Neuronal stem cell (in vitro differentiated cells): Measurements from ENCODE around the gene STK32C.

Experiments
- DNase-seq: peaks from one replicate; pipeline ENCODE4 v3.0.0-alpha.2; 2013; ENCODE audit warnings: low spot score
- H2AFZ ChIP-seq: one replicate; pipeline ENCODE4 v1.6.1; 2013; ENCODE audit warnings: mild to moderate bottlenecking, low read length, inconsistent platforms
- H2AK5ac ChIP-seq: 2 replicates; pipeline ENCODE4 v1.6.1; 2013; ENCODE audit warnings: low read depth, mild to moderate bottlenecking, inconsistent platforms, low read length, moderate library complexity, mixed read lengths
- H2BK120ac ChIP-seq: 2 replicates; pipeline ENCODE4 v1.6.1; 2013; ENCODE audit warnings: low read depth, mild to moderate bottlenecking, inconsistent platforms, low read length, moderate library complexity, mixed read lengths
- H2BK12ac ChIP-seq: one replicate; pipeline ENCODE4 v1.6.1; 2013; ENCODE audit warnings: low read length, inconsistent platforms
- H2BK15ac ChIP-seq: 2 replicates; pipeline ENCODE4 v1.6.1; 2013; ENCODE audit warnings: mild to moderate bottlenecking, low read length, inconsistent platforms, mixed read lengths
- H2BK5ac ChIP-seq: one replicate; pipeline ENCODE4 v1.6.1; 2013; ENCODE audit warnings: inconsistent platforms, mild to moderate bottlenecking, low read length, moderate library complexity
- H3K14ac ChIP-seq: one replicate; pipeline ENCODE4 v1.6.1; 2013; ENCODE audit warnings: low read length, inconsistent platforms
- H3K18ac ChIP-seq: 2 replicates; pipeline ENCODE4 v1.6.1; 2013; ENCODE audit warnings: low read length, inconsistent platforms
- H3K23ac ChIP-seq: 2 replicates; pipeline ENCODE4 v1.6.1; 2013; ENCODE audit warnings: low read depth, mild to moderate bottlenecking, mixed read lengths, low read length, inconsistent platforms; ENCODE audit not compliant: poor library complexity
- H3K27ac ChIP-seq: replicated peaks from 3 replicates; pipeline ENCODE4 v1.5.1; 2013; ENCODE audit warnings: low read length, inconsistent platforms
- H3K27me3 ChIP-seq, 3 experiments: 2 replicates each; pipeline ENCODE4 v1.6.1; 2013; ENCODE audit warnings: low read length in 3 of 3, mild to moderate bottlenecking in 2 of 3, inconsistent platforms in 1 of 3, low read depth in 1 of 3, mixed read lengths in 1 of 3, moderate library complexity in 1 of 3; ENCODE audit not compliant: control insufficient read depth in 3 of 3, insufficient read depth in 3 of 3
- H3K36me3 ChIP-seq, 2 donors: replicated peaks in 1 of 2; 2 replicates each; pipeline ENCODE4 v1.6.1; 2013; ENCODE audit warnings: low read length in 2 of 2; ENCODE audit not compliant: control insufficient read depth in 2 of 2, insufficient read depth in 2 of 2
- H3K4ac ChIP-seq: 2 replicates; pipeline ENCODE4 v1.6.1; 2013; ENCODE audit warnings: inconsistent platforms, mild to moderate bottlenecking, low read length, moderate library complexity
- H3K4me1 ChIP-seq, 2 donors: 1 replicate in 1 of 2; 2 replicates in 1 of 2; pipeline ENCODE4 v1.6.1; 2013; ENCODE audit warnings: low read length in 2 of 2, low read depth in 1 of 2; ENCODE audit not compliant: control insufficient read depth in 2 of 2, insufficient read depth in 1 of 2
- H3K4me2 ChIP-seq: one replicate; pipeline ENCODE4 v1.6.1; 2013; ENCODE audit warnings: mild to moderate bottlenecking, low read length, inconsistent platforms; ENCODE audit not compliant: insufficient read depth, poor library complexity, severe bottlenecking
- H3K4me3 ChIP-seq, 2 donors: 2 replicates each; pipeline ENCODE4 v1.5.1; 2013; ENCODE audit warnings: low read length in 2 of 2, mild to moderate bottlenecking in 2 of 2, inconsistent platforms in 1 of 2, moderate library complexity in 1 of 2
- H3K79me1 ChIP-seq: one replicate; pipeline ENCODE4 v1.6.1; 2013; ENCODE audit warnings: low read depth, mild to moderate bottlenecking, inconsistent platforms, low read length, moderate library complexity
- H3K9ac ChIP-seq: one replicate; pipeline ENCODE4 v1.6.1; 2013; ENCODE audit warnings: mild to moderate bottlenecking, low read depth, low read length, inconsistent platforms; ENCODE audit not compliant: poor library complexity
- H3K9me3 ChIP-seq, 2 donors: replicated peaks in 1 of 2; 2 replicates each; pipeline versions ENCODE3 to v1.6.1; 2013; ENCODE audit warnings: low read length in 2 of 2, mild to moderate bottlenecking in 2 of 2, inconsistent platforms in 1 of 2, low read depth in 1 of 2, mixed read lengths in 1 of 2, moderate library complexity in 1 of 2; ENCODE audit not compliant: control insufficient read depth in 2 of 2, insufficient read depth in 1 of 2
- H4K8ac ChIP-seq: one replicate; pipeline ENCODE4 v1.6.1; 2013; ENCODE audit warnings: low read depth, mild to moderate bottlenecking, inconsistent platforms, low read length, moderate library complexity
- H4K91ac ChIP-seq: one replicate; pipeline ENCODE4 v1.6.1; 2013; ENCODE audit warnings: low read length, low read depth, mild to moderate bottlenecking, inconsistent platforms; ENCODE audit not compliant: poor library complexity
- WGBS, 2 donors: extraction: QIAGEN DNeasy Blood & Tissue Kit; methylation state at CpG; one replicate each; pipeline ENCODE4 v1.1.7; 2013; ENCODE audit warnings: missing lambda C conversion rate in 2 of 2, mixed read lengths in 1 of 2; ENCODE audit not compliant: insufficient read length in 2 of 2, insufficient replicate concordance in 1 of 2; ENCODE audit errors: extremely low coverage in 2 of 2; 5-methylcytosine and 5-hydroxymethylcytosine counted together

Gene STK32C

DNA sequence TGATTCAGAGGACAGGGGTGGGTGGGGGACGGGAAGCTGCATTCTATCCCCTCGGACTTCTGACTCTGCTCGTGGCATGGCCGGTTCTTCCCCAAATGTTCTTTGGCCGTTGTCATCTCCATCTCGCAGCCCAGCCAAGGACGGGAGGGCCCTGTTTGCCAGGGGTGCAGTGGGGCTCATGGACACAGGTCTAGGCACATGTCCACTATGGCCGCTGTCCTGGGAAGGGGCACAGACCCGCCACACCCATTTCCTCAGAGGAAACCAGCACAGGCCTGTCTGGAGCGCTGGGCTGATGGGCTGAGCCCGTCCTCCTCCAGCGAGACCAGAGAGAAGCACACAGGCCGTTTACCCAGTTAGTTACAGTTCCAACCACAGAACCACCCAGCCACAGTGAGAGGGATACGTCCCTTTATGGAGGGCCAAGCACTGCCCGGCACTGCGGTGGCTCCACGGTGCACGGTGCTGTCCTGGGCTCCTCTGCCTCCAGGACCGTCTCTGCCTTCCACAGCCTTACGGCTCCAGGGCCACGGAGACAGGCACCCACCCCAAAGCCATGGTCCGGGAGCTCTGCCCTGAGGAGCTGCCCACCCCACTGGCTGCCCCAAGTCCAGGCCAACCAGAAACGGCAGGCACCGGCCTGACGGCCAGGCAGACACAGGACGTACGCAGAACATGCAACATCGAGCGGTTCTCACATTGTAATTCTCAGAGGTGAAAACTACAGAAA, 100.8 kb downstream of the STK32C start:
- Histone ChIP-seq H3K4me2 (no peak overlapping the region), H3K27ac (no peak overlapping the region), H3K9ac (no peak overlapping the region), H2AK5ac (peak overlapping the region; percentile 24), H3K18ac (no peak overlapping the region), H3K4ac (no peak overlapping the region), H3K23ac (peak overlapping the region; percentile 65), H4K91ac (no peak overlapping the region), H2BK12ac (no peak overlapping the region), H3K14ac (peak overlapping the region; percentile 79), H3K9me3 (no peaks in the 10 kb centered on the region), H3K36me3 (peaks cover 8 to 36% of the 10 kb centered on the region in 2 donors), H2BK5ac (no peak overlapping the region), H3K27me3 (no peaks in the 10 kb centered on the region), H3K4me3 (peak overlapping the region in 1 of 2 donors; percentile 44), H4K8ac (no peak overlapping the region), H2BK15ac (no peak overlapping the region), H3K79me1 (no peaks in the 10 kb centered on the region), H2AFZ (no peak overlapping the region), H2BK120ac (no peak overlapping the region), H3K4me1 (no peaks in the 10 kb centered on the region)
- WGBS, 2 donors, result no CpG with 5 or more reads among the region's 29 CpGs
- no peak for DNase-seq

DNA sequence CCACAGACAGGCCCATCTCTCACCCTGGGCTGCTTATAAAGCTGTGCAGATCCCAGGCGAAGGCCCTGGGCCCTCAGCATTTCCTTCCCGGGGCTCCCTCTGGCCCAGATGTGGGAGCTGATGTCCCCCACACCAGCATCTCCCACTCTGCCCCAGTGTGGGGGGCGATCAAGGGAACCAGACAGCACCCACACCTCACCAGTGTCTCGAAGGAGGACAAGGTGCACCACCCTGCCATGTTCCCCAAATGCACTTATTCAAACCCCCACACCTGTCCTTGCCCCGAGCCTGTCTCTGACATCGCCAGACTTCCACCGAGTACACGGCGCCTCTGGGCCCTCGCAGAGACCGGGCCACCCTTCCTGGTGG, 101.4 kb downstream of the STK32C start:
- H3K79me1 ChIP-seq, result no peaks in the 10 kb centered on the region
- H3K4me2 ChIP-seq, result no peak overlapping the region
- H3K9me3 ChIP-seq, result no peaks in the 10 kb centered on the region
- peak overlapping the region; percentile 65 for H3K23ac ChIP-seq
- H2AFZ ChIP-seq, result no peak overlapping the region
- H3K18ac ChIP-seq, result no peak overlapping the region
- no peak overlapping the region for H3K4ac ChIP-seq
- H4K8ac ChIP-seq, result no peak overlapping the region
- WGBS, 2 donors, result no CpG with 5 or more reads among the region's 11 CpGs
- H3K4me3 ChIP-seq, result no peak overlapping the region
- no peak overlapping the region for H2BK15ac ChIP-seq
- no peak overlapping the region for H3K27ac ChIP-seq
- H3K27me3 ChIP-seq, result no peaks in the 10 kb centered on the region
- no peak overlapping the region for H2BK120ac ChIP-seq
- H2AK5ac ChIP-seq, result no peak overlapping the region
- peak overlapping the region; percentile 38 for H3K14ac ChIP-seq
- H3K36me3 ChIP-seq, result peaks cover 13 to 42% of the 10 kb centered on the region in 2 donors
- no peak for DNase-seq
- no peaks in the 10 kb centered on the region for H3K4me1 ChIP-seq
- H2BK5ac ChIP-seq, result no peak overlapping the region
- H4K91ac ChIP-seq, result no peak overlapping the region
- H3K9ac ChIP-seq, result no peak overlapping the region
- no peak overlapping the region for H2BK12ac ChIP-seq

DNA sequence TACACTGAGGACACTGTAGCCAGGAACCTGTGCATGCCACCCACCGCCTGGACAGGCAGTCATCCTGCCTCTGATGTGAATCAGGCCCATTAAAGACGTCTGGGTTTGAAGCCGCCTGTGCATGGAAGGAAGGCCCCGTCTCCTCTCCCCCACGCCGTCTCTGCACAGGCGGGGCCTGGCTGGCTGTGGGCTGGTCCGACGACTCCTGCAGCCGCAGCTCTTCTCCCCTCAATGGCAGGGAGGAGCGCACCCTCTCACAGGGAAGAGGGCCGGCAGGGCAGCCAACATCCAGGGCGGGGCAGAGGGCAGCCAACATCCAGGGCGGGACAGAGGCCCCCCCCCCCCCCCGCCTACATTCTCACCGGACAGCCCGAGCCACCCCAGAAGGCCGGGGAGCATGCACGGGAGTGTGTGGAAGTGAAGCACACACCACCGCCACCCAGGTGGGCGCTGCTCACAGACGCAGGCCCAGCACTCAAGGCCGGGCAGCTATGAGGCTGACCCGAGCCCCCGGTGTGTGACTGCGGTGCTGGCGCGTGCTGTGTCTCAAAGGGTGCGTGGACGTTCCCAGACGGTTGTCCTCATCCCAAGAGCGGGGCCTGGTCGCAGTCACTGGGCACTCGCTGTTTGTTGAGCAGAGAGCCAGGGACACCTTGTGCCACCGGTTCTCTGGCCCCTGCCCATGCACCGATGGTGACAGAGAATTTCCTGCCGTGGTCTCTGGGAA, 101.9 kb downstream of the STK32C start:
- no peaks in the 10 kb centered on the region for H3K9me3 ChIP-seq
- WGBS, 2 donors, result no CpG with 5 or more reads among the region's 37 CpGs
- DNase-seq, result no peak
- no peak overlapping the region for H3K4me3 ChIP-seq
- no peaks in the 10 kb centered on the region for H3K4me1 ChIP-seq
- no peak overlapping the region for H3K9ac ChIP-seq
- no peak overlapping the region for H3K4me2 ChIP-seq
- H3K23ac ChIP-seq, result peak overlapping the region; percentile 65
- H3K27ac ChIP-seq, result no peak overlapping the region
- no peak overlapping the region for H2BK5ac ChIP-seq
- no peak overlapping the region for H2BK12ac ChIP-seq
- peak overlapping the region; percentile 38 for H3K14ac ChIP-seq
- H4K91ac ChIP-seq, result no peak overlapping the region
- H3K4ac ChIP-seq, result no peak overlapping the region
- H4K8ac ChIP-seq, result no peak overlapping the region
- no peaks in the 10 kb centered on the region for H3K79me1 ChIP-seq
- no peaks in the 10 kb centered on the region for H3K27me3 ChIP-seq
- H3K36me3 ChIP-seq, result peaks cover 15 to 48% of the 10 kb centered on the region in 2 donors
- no peak overlapping the region for H3K18ac ChIP-seq
- no peak overlapping the region for H2BK120ac ChIP-seq
- H2BK15ac ChIP-seq, result no peak overlapping the region
- no peak overlapping the region for H2AFZ ChIP-seq
- no peak overlapping the region for H2AK5ac ChIP-seq

DNA sequence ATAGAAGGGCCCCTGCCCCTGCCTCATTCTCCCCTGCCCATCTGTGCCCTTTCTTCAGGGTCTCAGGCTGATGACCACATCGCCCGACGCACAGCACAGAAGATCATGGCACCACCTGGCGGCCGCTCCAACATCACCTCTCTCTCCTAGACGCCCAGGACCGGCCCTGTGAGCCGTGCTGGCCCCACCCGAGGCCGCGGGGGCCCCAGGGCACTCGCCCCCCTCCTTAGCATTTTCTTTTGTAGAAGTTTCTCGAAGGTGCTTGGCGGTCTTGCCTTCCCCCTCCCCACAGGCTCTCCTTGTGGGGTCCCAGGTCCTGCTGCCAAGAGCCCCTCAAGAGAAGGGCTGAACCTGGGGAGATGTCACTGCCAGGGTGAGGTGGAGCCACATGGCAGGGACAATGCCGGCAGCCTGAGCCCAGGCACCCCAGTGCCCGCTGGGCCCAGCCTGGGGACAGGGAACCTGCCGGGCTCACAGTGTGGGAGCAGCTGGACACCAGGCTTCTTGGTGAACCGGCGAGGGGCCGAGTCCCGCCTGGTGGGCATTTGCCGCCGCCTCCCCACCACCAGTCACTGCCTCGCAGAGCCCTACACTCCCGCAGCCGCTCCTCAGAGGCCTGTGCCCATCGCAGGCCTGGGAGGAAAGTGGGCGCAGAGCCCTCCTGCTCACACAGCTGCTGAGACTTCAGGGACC, 102.8 kb downstream of the STK32C start:
- H3K4ac ChIP-seq, result no peak overlapping the region
- H3K9ac ChIP-seq, result no peak overlapping the region
- H3K14ac ChIP-seq, result no peak overlapping the region
- H3K23ac ChIP-seq, result peak overlapping the region; percentile 55
- H2BK120ac ChIP-seq, result no peak overlapping the region
- peak overlapping the region; percentile 82 for H4K8ac ChIP-seq
- H3K36me3 ChIP-seq, result peaks cover 20 to 57% of the 10 kb centered on the region in 2 donors
- H3K18ac ChIP-seq, result peak overlapping the region; percentile 11
- no peaks in the 10 kb centered on the region for H3K4me1 ChIP-seq
- no peak overlapping the region for H2AFZ ChIP-seq
- peak overlapping the region; percentile 24 for H2BK5ac ChIP-seq
- no peak overlapping the region for H2BK15ac ChIP-seq
- peak overlapping the region; percentile 63 for H2AK5ac ChIP-seq
- H3K9me3 ChIP-seq, result no peaks in the 10 kb centered on the region
- H3K27me3 ChIP-seq, result no peaks in the 10 kb centered on the region
- no peaks in the 10 kb centered on the region for H3K79me1 ChIP-seq
- no peak overlapping the region for H3K4me2 ChIP-seq
- H4K91ac ChIP-seq, result no peak overlapping the region
- WGBS, 2 donors, result no CpG with 5 or more reads among the region's 28 CpGs
- DNase-seq, result no peak
- no peak overlapping the region for H3K4me3 ChIP-seq
- no peak overlapping the region for H3K27ac ChIP-seq
- H2BK12ac ChIP-seq, result no peak overlapping the region
